HEK293 (cell line): Measurements from ENCODE around the gene PEX26.
A peak's percentile ranks its signal among the peaks of the same experiment; 100 is the strongest.

Experiments
- CTCF ChIA-PET: fragments of 350-600 bp; formaldehyde crosslinking; extraction: SDS; loops from one replicate; lab custom pipeline; 2021; ENCODE audit warnings: antibody characterized with exemption; lab: Yijun Ruan, JAX
- POLR2A ChIA-PET: fragments of 300-600 bp; formaldehyde crosslinking; extraction: SDS; loops from one replicate; lab custom pipeline; 2020; ENCODE audit warnings: antibody characterized with exemption, inconsistent platforms; lab: Yijun Ruan, JAX
- H3K27ac ChIP-seq: fragments of 200-500 bp; sonication (Bioruptor generic); 2 replicates; pipeline ENCODE4 v1.5.1; 2014; ENCODE audit warnings: low read depth, low read length, control low read depth, inconsistent platforms; ENCODE audit errors: extremely low read depth
- H3K36me3 ChIP-seq, 2 experiments: fragments of 200-500 bp in 1 of 2; sonication (Bioruptor generic) in 1 of 2; 1 replicate in 1 of 2; 2 replicates in 1 of 2; pipeline ENCODE4 v1.5.1; 2014 to 2017; ENCODE audit warnings: inconsistent platforms in 2 of 2, low read length in 2 of 2; ENCODE audit not compliant: control insufficient read depth in 2 of 2, insufficient read depth in 1 of 2
- H3K4me1 ChIP-seq: fragments of 200-500 bp; sonication (Bioruptor generic); 2 replicates; pipeline ENCODE4 v1.5.1; 2014; ENCODE audit warnings: mild to moderate bottlenecking, low read length, inconsistent platforms; ENCODE audit not compliant: control insufficient read depth, insufficient read depth
- H3K4me3 ChIP-seq: 2 replicates; pipeline ENCODE4 v1.5.1; 2011; ENCODE audit warnings: low read depth, mild to moderate bottlenecking, control low read depth, low read length, moderate library complexity
- H3K9me3 ChIP-seq: fragments of 200-500 bp; sonication (Bioruptor generic); 2 replicates; pipeline ENCODE4 v1.5.1; 2014; ENCODE audit warnings: low read depth, low read length, inconsistent platforms; ENCODE audit not compliant: control insufficient read depth, insufficient read depth
- EGR2 ChIP-seq: fragments of 450-650 bp; formaldehyde crosslinking; IDR thresholded peaks from 2 replicates; pipeline ENCODE4 v1.5.1; 2016; ENCODE audit warnings: low read depth, missing biosample characterization, missing genetic modification characterization
- FEZF1 ChIP-seq: fragments of 450-650 bp; formaldehyde crosslinking; IDR thresholded peaks from 2 replicates; pipeline ENCODE4 v1.5.1; 2016; ENCODE audit warnings: missing biosample characterization, missing genetic modification characterization
- HOXA7 ChIP-seq: sonication (generic); formaldehyde crosslinking; IDR thresholded peaks from 2 replicates; pipeline ENCODE4 v1.8.1; 2022; ENCODE audit warnings: missing genetic modification reagents, borderline replicate concordance
- KLF7 ChIP-seq: fragments of 450-650 bp; formaldehyde crosslinking; IDR thresholded peaks from 2 replicates; pipeline ENCODE4 v1.5.1; 2016; ENCODE audit warnings: missing biosample characterization, missing genetic modification characterization, borderline replicate concordance
- KLF8 ChIP-seq: fragments of 450-650 bp; formaldehyde crosslinking; IDR thresholded peaks from 2 replicates; pipeline ENCODE4 v1.5.1; 2016; ENCODE audit warnings: missing biosample characterization, missing genetic modification characterization
- OSR2 ChIP-seq: fragments of 450-650 bp; formaldehyde crosslinking; IDR thresholded peaks from 2 replicates; pipeline ENCODE4 v1.5.1; 2016; ENCODE audit warnings: missing biosample characterization, missing genetic modification characterization
- SP7 ChIP-seq: fragments of 450-650 bp; formaldehyde crosslinking; IDR thresholded peaks from 2 replicates; pipeline ENCODE4 v1.5.1; 2016; ENCODE audit warnings: missing biosample characterization, missing genetic modification characterization
- ZBTB1 ChIP-seq: fragments of 450-650 bp; formaldehyde crosslinking; IDR thresholded peaks from 2 replicates; pipeline ENCODE4 v1.5.1; 2016; ENCODE audit warnings: missing biosample characterization, missing genetic modification characterization
- ZBTB17 ChIP-seq: fragments of 450-650 bp; formaldehyde crosslinking; IDR thresholded peaks from 2 replicates; pipeline ENCODE4 v1.5.1; 2016; ENCODE audit warnings: missing biosample characterization, missing genetic modification characterization
- ZBTB20 ChIP-seq: fragments of 450-650 bp; formaldehyde crosslinking; IDR thresholded peaks from 2 replicates; pipeline ENCODE4 v1.5.1; 2016; ENCODE audit warnings: missing biosample characterization, missing genetic modification characterization
- ZBTB8A ChIP-seq: fragments of 450-650 bp; formaldehyde crosslinking; IDR thresholded peaks from 2 replicates; pipeline ENCODE4 v1.5.1; 2016; ENCODE audit warnings: missing biosample characterization, missing genetic modification characterization
- ZNF133 ChIP-seq: fragments of 450-650 bp; formaldehyde crosslinking; IDR thresholded peaks from 2 replicates; pipeline ENCODE4 v1.5.1; 2016; ENCODE audit warnings: missing biosample characterization, missing genetic modification characterization
- ZNF138 ChIP-seq: fragments of 450-650 bp; formaldehyde crosslinking; IDR thresholded peaks from 2 replicates; pipeline ENCODE4 v1.5.1; 2016; ENCODE audit warnings: missing biosample characterization, missing genetic modification characterization, borderline replicate concordance
- ZNF146 ChIP-seq: fragments of 450-650 bp; formaldehyde crosslinking; IDR thresholded peaks from 2 replicates; pipeline ENCODE4 v1.5.1; 2016; ENCODE audit warnings: missing biosample characterization, missing genetic modification characterization
- ZNF169 ChIP-seq: fragments of 450-650 bp; formaldehyde crosslinking; IDR thresholded peaks from 2 replicates; pipeline ENCODE4 v1.5.1; 2016; ENCODE audit warnings: missing biosample characterization, missing genetic modification characterization
- ZNF174 ChIP-seq: fragments of 450-650 bp; formaldehyde crosslinking; IDR thresholded peaks from 2 replicates; pipeline ENCODE4 v1.5.0; 2017; ENCODE audit warnings: missing biosample characterization, mild to moderate bottlenecking, missing genetic modification characterization
- ZNF221 ChIP-seq: fragments of 450-650 bp; formaldehyde crosslinking; IDR thresholded peaks from 2 replicates; pipeline ENCODE4 v1.5.1; 2017; ENCODE audit warnings: missing biosample characterization, missing genetic modification characterization, borderline replicate concordance
- ZNF223 ChIP-seq: fragments of 450-650 bp; formaldehyde crosslinking; IDR thresholded peaks from 2 replicates; pipeline ENCODE4 v1.5.1; 2016; ENCODE audit warnings: missing biosample characterization, missing genetic modification characterization
- ZNF335 ChIP-seq: fragments of 450-650 bp; formaldehyde crosslinking; conservative IDR thresholded peaks from 2 replicates; pipeline ENCODE4 v1.5.1; 2016; ENCODE audit warnings: missing biosample characterization, missing genetic modification characterization
- ZNF629 ChIP-seq: fragments of 450-650 bp; formaldehyde crosslinking; IDR thresholded peaks from 2 replicates; pipeline ENCODE4 v1.5.1; 2017; ENCODE audit warnings: missing biosample characterization, missing genetic modification characterization
- ZNF660 ChIP-seq: fragments of 450-650 bp; IDR thresholded peaks from 2 replicates; pipeline ENCODE4 v1.5.1; 2018; ENCODE audit warnings: missing biosample characterization, mild to moderate bottlenecking, missing genetic modification characterization
- ZNF677 ChIP-seq: fragments of 450-650 bp; IDR thresholded peaks from 2 replicates; pipeline ENCODE4 v1.5.0; 2018; ENCODE audit warnings: missing biosample characterization, mild to moderate bottlenecking, missing genetic modification characterization, moderate library complexity
- ZNF704 ChIP-seq: fragments of 450-650 bp; formaldehyde crosslinking; IDR thresholded peaks from 2 replicates; pipeline ENCODE4 v1.5.1; 2016; ENCODE audit warnings: missing biosample characterization, missing genetic modification characterization
- ZSCAN4 ChIP-seq: fragments of 450-650 bp; formaldehyde crosslinking; IDR thresholded peaks from 2 replicates; pipeline ENCODE4 v1.5.1; 2017; ENCODE audit warnings: missing biosample characterization, missing genetic modification characterization
- TF ChIP-seq, protein P1 (sequence below): fragments of 450-650 bp; formaldehyde crosslinking; IDR thresholded peaks from 2 replicates; pipeline ENCODE4 v1.5.1; 2016; ENCODE audit warnings: missing biosample characterization, missing genetic modification characterization
- TF ChIP-seq, protein P2 (sequence below): fragments of 450-650 bp; formaldehyde crosslinking; IDR thresholded peaks from 2 replicates; pipeline ENCODE4 v1.5.1; 2016; ENCODE audit warnings: missing biosample characterization, missing genetic modification characterization

The PEX26 gene

GRCh38 chr22:18118345-18118915 is 40.6 kb downstream of the PEX26 start:
- Histone ChIP-seq H3K9me3 (no peaks in the 10 kb centered on the region), H3K4me1 (no peaks in the 10 kb centered on the region), H3K36me3 (no peaks in the 10 kb centered on the region), H3K4me3 (no peak overlapping the region), H3K27ac (no peak overlapping the region)
- TF ChIP-seq ZNF146 (no peak), ZNF704 (no peak), ZNF629 (tag by site-specific recombination) (no peak), ZNF169 (tag by site-specific recombination) (no peak), ZSCAN4 (tag by site-specific recombination) (no peak), ZNF223 (tag by site-specific recombination) (no peak), ZNF221 (tag by site-specific recombination) (no peak), ZNF133 (tag by site-specific recombination) (no peak), KLF8 (no peak), FEZF1 (tag by site-specific recombination) (no peak), ZBTB17 (tag by site-specific recombination) (no peak), ZNF677 (no peak), ZBTB20 (tag by site-specific recombination) (no peak), ZNF335 (tag by site-specific recombination) (no peak), ZNF138 (tag by site-specific recombination) (no peak), KLF7 (tag by site-specific recombination) (no peak), ZBTB1 (tag by site-specific recombination) (no peak), SP7 (no peak), OSR2 (tag by site-specific recombination) (no peak), HOXA7 (CRISPR knock-in tag) (no peak)
- POLR2A ChIA-PET, result no interaction called here
- CTCF ChIA-PET, result no interaction called here

- POLR2A ChIA-PET, result no interaction called here
- no peak for TF ChIP-seq ZNF174 (tag by site-specific recombination)
- peak; percentile 36; the same call in 1 of the 2 replicates for TF ChIP-seq EGR2 (tag by site-specific recombination)
- Histone ChIP-seq H3K27ac (no peak overlapping the region), H3K4me1 (no peaks in the 10 kb centered on the region), H3K9me3 (no peaks in the 10 kb centered on the region), H3K36me3 (no peaks in the 10 kb centered on the region), H3K4me3 (no peak overlapping the region)
- CTCF ChIA-PET, result no interaction called here
Observed at GRCh38 chr22:18119409-18120110, 41.8 kb downstream of the PEX26 start.

- Histone ChIP-seq H3K27ac (no peak overlapping the region), H3K4me3 (no peak overlapping the region), H3K4me1 (no peaks in the 10 kb centered on the region), H3K9me3 (no peaks in the 10 kb centered on the region), H3K36me3 (no peaks in the 10 kb centered on the region)
- ChIA-PET CTCF (no interaction called here), POLR2A (no interaction called here)
- TF ChIP-seq ZNF660 (no peak), ZBTB8A (tag by site-specific recombination) (no peak)
- TF ChIP-seq, protein P1, sequence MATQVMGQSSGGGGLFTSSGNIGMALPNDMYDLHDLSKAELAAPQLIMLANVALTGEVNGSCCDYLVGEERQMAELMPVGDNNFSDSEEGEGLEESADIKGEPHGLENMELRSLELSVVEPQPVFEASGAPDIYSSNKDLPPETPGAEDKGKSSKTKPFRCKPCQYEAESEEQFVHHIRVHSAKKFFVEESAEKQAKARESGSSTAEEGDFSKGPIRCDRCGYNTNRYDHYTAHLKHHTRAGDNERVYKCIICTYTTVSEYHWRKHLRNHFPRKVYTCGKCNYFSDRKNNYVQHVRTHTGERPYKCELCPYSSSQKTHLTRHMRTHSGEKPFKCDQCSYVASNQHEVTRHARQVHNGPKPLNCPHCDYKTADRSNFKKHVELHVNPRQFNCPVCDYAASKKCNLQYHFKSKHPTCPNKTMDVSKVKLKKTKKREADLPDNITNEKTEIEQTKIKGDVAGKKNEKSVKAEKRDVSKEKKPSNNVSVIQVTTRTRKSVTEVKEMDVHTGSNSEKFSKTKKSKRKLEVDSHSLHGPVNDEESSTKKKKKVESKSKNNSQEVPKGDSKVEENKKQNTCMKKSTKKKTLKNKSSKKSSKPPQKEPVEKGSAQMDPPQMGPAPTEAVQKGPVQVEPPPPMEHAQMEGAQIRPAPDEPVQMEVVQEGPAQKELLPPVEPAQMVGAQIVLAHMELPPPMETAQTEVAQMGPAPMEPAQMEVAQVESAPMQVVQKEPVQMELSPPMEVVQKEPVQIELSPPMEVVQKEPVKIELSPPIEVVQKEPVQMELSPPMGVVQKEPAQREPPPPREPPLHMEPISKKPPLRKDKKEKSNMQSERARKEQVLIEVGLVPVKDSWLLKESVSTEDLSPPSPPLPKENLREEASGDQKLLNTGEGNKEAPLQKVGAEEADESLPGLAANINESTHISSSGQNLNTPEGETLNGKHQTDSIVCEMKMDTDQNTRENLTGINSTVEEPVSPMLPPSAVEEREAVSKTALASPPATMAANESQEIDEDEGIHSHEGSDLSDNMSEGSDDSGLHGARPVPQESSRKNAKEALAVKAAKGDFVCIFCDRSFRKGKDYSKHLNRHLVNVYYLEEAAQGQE (tag by site-specific recombination), result no peak
- TF ChIP-seq, protein P2, sequence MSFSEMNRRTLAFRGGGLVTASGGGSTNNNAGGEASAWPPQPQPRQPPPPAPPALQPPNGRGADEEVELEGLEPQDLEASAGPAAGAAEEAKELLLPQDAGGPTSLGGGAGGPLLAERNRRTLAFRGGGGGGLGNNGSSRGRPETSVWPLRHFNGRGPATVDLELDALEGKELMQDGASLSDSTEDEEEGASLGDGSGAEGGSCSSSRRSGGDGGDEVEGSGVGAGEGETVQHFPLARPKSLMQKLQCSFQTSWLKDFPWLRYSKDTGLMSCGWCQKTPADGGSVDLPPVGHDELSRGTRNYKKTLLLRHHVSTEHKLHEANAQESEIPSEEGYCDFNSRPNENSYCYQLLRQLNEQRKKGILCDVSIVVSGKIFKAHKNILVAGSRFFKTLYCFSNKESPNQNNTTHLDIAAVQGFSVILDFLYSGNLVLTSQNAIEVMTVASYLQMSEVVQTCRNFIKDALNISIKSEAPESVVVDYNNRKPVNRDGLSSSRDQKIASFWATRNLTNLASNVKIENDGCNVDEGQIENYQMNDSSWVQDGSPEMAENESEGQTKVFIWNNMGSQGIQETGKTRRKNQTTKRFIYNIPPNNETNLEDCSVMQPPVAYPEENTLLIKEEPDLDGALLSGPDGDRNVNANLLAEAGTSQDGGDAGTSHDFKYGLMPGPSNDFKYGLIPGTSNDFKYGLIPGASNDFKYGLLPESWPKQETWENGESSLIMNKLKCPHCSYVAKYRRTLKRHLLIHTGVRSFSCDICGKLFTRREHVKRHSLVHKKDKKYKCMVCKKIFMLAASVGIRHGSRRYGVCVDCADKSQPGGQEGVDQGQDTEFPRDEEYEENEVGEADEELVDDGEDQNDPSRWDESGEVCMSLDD (tag by site-specific recombination), result no peak
Observed at GRCh38 chr22:18120857-18121256, 43.1 kb downstream of the PEX26 start.
